ENCODE data around the gene CDC42BPA.

CDC42BPA gene

GRCh38 chr1:226983247-226983991, 334.9 kb downstream of the CDC42BPA start:
- in situ Hi-C loops (cut with MboI; ENCODE audit: low sequenced_read_pairs), result no loop called here

DNA sequence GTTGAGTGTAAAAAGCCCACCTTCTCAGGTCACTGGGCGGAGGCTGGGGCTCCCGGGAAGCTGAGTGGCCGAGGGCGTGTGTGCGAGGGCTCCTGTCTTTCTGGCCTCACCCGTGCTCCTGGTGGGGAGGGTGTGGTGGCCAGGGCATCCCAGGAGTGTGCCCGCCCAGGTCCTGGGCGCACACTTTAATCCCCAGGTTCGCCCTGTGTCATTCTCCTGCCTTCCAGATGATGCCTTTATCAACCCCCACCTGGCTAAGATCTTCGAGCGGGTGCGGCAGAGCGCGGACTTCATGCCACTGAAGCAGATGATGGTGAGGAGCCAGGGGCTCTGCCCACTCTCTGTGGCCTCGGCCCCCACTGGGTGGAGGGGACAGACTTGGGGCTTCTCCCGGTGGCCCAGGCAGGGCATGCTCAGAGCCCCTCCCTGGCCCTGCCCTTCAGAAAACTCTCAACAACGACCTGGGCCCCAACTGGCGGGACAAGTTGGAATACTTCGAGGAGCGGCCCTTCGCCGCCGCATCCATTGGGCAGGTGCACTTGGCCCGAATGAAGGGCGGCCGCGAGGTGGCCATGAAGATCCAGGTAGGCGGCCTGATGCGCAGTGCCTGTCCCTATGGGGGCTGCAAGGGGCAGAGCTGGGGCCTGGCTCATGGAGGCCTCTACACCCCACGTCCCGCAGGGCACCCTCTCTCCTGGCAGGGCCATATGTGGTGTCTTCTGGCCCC, 335.7 kb downstream of the CDC42BPA start:
- in situ Hi-C loops (cut with MboI; ENCODE audit: low sequenced_read_pairs), result no loop called here

- in situ Hi-C loops (cut with MboI; ENCODE audit: low sequenced_read_pairs), result no loop called here
Observed at GRCh38 chr1:226981838-226982237, 336.5 kb downstream of the CDC42BPA start.

DNA sequence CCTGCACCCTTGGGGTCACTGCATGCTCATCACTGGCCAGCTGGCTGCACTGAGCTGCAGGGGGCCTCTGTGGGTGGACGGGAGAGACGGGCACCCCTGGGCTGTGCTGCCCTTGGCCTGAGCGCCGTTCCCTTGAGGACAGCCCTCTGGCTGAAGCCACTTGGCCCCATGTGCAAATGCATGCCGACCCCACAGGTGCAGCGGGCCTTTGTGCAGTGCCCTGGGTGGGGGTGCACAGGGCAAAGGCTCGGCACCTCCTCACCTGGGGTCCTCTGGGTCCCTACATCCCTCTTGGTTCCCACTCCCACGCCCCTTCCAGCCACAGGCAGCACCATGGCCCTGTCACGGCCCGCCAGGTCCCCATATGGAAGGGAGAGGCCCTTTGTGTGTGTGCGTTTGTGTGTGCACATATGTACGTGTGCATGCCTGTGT, 336.9 kb downstream of the CDC42BPA start:
- in situ Hi-C loops (cut with MboI; ENCODE audit: low sequenced_read_pairs), result no loop called here

DNA sequence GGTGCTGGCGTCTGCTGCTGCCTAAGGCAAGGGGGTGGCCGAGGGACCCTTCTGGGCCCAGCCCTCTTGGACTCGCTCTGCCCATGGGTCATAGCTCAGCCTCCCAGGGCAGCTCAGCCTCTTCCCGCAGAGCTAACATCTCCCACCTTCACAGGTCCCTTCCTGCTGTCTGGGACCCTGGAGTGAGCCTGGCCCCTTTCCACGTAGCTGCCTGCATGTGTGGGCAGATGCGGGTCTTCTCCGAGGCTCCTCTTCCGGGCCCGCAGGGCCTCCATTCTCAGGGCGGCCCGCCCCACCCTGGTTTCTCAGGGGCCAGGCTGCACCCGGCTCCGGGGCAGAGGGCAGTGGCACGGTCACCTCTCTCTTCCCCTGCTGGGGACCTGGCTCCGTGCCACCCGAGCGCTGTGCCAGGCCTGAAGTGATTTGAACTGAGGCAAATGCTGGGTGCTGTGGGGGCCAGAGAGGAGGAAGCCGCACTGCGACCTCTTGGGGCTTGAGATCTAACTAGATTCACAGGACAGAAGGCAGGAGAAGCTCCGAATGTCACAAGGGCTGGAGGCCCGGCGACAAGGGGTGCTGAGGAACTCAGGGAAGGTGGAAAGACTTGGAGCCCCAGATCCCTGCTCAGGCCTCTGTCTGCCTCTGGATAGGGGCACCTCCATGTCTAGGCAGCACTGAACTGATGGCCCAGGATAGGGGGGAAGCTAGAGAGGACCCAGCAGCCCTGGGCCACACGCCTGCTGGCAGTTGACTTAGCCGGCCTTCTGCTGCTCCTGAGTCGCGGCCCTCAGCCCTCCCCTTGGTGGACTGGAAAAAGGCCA, 337.5 kb downstream of the CDC42BPA start:
- in situ Hi-C loops (cut with MboI; ENCODE audit: low sequenced_read_pairs), result no loop called here

DNA sequence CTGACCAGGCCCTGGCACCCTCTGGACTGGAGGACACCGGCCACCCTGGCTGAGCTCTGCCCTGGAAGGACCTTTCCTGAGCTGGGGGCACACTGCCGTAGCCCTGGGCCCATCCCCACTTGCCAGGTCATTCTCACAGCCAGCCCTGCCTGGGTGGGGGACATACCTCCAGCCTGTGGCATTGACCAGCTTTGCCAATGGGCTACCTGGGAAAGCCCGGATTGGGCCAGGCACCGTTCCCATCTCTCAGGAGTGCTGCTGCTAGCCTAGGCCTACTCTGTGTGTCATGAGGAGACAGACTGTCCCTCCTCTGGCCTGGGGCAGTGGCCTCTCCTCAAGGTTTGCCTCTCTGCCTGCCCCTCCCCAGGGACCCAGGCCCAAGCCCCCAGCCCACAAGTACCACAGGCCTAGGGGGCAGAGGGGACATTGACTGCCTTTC, 338.2 kb downstream of the CDC42BPA start:
- in situ Hi-C loops (cut with MboI; ENCODE audit: low sequenced_read_pairs), result no loop called here

GRCh38 chr1:226979517-226980121, 338.7 kb downstream of the CDC42BPA start:
- in situ Hi-C loops (cut with MboI; ENCODE audit: low sequenced_read_pairs), result no loop called here

GRCh38 chr1:226979115-226979516, 339.2 kb downstream of the CDC42BPA start:
- in situ Hi-C loops (cut with MboI; ENCODE audit: low sequenced_read_pairs), result no loop called here

DNA sequence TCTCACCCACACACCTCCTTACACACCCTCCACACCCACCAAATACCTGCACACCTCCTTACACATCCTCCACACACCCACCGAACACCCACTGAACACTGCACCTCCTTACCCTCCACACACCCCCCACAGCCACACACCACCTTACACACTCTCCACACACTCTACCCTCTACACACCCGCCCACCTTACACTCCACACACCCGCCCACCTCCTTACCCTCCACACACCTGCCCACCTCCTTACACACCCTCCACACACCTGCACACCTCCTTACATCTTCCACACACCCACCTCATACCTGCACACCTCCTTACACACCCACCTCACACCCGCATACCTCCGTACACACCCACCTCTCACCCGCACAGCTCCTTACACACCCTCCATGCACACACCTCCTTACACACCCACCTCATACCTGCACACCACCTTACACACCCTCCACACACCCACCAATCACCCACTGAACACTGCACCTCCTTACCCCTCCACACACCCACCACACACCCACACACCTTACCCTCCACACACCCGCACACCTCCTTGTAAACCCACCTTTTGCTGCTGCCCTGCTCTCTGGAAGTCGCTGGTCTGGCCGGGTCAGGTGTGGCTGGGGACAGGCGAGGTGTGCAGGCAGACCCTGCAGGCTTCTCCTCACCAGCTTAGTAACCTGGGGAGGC, 339.7 kb downstream of the CDC42BPA start:
- in situ Hi-C loops (cut with MboI; ENCODE audit: low sequenced_read_pairs), result no loop called here

DNA sequence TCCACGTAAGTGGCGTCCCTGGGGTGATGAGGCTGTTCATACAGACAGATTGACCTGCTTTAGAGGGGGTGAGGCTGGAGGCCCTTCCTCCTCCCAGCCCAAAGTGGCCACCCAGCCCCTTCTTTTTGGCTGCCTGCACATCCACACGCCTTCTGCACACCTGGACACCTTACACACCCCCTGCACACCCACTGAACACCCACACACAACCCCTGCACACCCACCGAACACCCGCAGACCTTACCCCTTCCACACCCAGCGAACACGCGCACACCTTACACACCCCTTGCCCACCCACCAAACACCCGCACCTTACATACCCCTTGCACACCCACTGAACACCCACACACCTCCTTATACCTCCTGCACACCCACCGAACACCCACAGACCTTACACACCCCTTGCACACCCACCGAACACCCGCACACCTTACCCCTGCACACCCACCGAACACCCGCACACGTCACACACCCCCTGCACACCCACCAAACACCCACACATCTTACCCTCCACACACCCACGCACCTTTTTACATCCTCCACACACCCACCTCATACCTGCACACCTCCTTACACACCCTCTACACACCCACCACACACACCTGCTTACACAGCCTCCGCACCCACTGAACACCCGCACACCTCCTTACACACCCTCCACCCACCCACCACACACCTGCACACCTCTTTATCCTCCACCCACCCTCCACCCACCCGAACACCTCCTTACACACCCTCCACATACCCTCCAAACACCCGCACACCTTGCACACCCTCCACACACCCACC, 340.5 kb downstream of the CDC42BPA start:
- in situ Hi-C loops (cut with MboI; ENCODE audit: low sequenced_read_pairs), result no loop called here

DNA sequence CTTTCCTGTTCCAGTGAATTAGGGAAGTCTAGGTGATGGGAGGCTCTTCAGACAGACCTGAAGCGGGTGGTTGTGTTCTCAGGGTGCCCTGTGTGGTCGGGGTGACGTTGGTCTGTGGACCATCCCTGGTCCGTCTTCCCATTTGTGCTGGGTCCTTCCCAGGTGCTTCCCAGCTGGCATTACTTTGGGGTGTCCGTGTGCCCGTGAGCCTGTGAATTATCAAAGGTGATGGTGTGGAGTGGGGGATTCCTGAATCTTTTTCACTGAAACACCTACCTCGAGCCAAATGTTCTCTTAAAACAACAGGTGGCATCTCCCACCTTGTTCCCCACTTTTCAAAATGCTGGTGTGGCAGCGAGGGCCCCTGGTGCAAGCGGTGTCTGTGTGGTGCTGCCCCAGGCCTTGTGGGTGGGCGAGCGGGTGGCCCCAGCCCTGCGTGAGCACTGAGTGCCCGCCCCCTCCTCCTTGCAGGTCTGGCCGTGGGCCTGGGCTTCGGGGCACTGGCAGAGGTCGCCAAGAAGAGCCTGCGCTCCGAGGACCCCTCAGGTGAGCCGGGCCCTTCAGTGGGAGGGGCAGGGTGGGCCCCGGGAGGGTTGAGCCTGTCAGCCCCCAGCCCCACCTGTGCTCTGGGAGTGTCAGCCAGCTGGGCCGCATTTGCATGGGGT, 341.2 kb downstream of the CDC42BPA start:
- in situ Hi-C loops (cut with MboI; ENCODE audit: low sequenced_read_pairs), result no loop called here

DNA sequence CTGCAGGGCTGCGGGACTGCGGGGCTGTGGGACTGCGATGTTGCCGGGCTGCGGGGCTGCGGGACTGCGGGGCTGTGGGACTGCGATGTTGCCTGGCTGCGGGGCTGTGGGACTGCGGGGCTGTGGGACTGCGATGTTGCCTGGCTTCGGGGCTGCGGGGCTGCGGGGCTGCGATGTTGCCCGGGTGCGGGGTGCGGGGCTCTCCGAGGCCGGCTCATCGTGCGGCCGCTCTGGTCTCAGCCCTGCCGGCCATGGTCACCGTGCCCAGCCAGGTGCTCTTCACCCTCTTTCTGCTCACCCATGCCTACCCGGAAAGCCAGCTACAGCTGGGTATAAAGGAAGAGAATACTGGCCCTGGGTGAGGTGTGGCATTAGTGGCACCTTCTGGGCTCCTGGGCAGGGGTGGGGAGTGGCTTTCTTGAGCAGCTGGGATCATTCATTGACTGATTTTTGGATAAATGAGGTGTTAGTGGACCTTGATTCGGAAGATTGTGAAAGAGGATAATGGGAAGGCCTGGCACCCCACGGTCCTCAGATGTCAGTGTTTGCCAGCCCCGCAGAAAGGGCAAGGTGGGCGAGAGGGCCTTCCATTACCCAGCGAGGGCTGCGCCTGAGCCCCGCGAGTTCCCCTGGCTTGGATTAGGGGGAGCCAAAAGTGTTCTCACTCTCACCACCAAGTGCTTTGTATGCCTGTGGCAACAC, 341.9 kb downstream of the CDC42BPA start:
- in situ Hi-C loops (cut with MboI; ENCODE audit: low sequenced_read_pairs), result no loop called here

DNA sequence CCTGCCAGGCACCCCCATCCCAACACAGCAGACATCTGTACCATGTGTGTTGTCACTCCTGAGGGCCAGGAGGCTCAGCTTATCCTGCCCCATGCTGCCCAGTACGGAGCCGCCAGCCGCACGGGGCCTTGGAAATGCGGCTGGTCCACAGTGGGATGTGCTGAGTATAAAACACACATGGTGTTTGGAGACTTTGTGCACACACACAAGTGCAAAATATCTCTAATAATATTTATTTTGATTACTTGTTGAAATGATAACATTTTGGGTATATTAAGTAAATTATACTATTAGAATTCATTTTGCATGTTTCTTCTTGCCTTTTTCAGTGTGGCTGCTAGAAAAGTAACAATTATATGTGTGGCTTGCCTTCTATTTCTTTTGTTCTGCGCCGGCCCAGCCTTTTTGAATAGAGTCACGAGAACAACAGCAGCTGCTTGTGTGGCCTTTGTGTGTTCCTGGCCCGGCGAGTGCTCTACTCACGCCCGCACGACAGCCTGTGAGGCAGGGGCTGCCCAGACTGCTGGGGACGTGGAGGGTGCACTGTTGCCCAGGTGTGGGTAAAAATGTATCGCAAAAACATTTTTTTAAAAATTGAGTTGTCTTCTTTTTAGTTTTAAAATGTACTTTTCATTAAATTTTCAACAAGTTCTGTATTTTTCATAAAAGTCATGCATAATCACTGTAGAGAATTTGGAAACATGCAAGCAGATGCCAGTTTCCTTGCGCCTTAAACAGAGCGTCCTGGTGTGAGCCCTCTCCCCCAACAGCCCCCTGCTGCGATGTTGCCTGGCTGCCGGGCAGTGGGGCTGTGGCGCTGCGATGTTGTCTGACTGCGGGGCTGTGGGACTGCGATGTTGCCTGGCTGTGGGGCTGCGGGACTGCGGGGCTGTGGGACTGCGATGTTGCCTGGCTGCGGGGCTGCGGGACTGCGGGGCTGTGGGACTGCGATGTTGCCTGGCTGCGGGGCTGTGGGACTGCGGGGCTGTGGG, 342.7 kb downstream of the CDC42BPA start:
- in situ Hi-C loops (cut with MboI; ENCODE audit: low sequenced_read_pairs), result no loop called here

- in situ Hi-C loops (cut with MboI; ENCODE audit: low sequenced_read_pairs), result no loop called here
Observed at GRCh38 chr1:226974544-226975258, 343.6 kb downstream of the CDC42BPA start.

GRCh38 chr1:226973898-226974543, 344.3 kb downstream of the CDC42BPA start:
- in situ Hi-C loops (cut with MboI; ENCODE audit: low sequenced_read_pairs), result no loop called here

GRCh38 chr1:226973371-226973897, 344.9 kb downstream of the CDC42BPA start:
- in situ Hi-C loops (cut with MboI; ENCODE audit: low sequenced_read_pairs), result no loop called here
